ENCODE measurements around the gene ARPC4. TPM values are rescaled to one million over a fixed set of nuclear protein-coding genes. Genes with fewer than 3 reads are reported as not detected.

Gene ARPC4
- total RNA-seq, 2 experiments from 2014 or later = 225 to 227 TPM

GRCh38 chr3:9820946-9821345, 28.1 kb downstream of the ARPC4 start:
- no peak overlapping the region for H3K4me3 Mint-ChIP-seq
- H3K27ac Mint-ChIP-seq = no peak overlapping the region
- H3K36me3 Mint-ChIP-seq = peaks cover 10% of the 10 kb centered on the region
- DNase-seq (no peak), ATAC-seq (ENCODE audit: low read depth) (no peak)
- no peaks in the 10 kb centered on the region for H3K9me3 Mint-ChIP-seq
- no peaks in the 10 kb centered on the region for H3K27me3 Mint-ChIP-seq
- H3K4me1 Mint-ChIP-seq = no peaks in the 10 kb centered on the region
- POLR2A ChIA-PET = interaction anchor here (1.0 kb wide), 1 partner anchor 17 kb away, joined by 3 read pairs; no protein-coding TSS in a partner anchor

- DNase-seq (no peak), ATAC-seq (ENCODE audit: low read depth) (no peak)
- Mint-ChIP-seq H3K4me3 (no peak overlapping the region), H3K27ac (no peak overlapping the region), H3K36me3 (peaks cover 8% of the 10 kb centered on the region), H3K27me3 (no peaks in the 10 kb centered on the region), H3K9me3 (no peaks in the 10 kb centered on the region), H3K4me1 (peaks cover 6% of the 10 kb centered on the region)
- POLR2A ChIA-PET = interaction anchor here (0.6 kb wide), 1 partner anchor 168 kb away, joined by 3 read pairs; no protein-coding TSS in a partner anchor
Measured at GRCh38 chr3:9825451-9826040, 32.7 kb downstream of the ARPC4 start.

DNA sequence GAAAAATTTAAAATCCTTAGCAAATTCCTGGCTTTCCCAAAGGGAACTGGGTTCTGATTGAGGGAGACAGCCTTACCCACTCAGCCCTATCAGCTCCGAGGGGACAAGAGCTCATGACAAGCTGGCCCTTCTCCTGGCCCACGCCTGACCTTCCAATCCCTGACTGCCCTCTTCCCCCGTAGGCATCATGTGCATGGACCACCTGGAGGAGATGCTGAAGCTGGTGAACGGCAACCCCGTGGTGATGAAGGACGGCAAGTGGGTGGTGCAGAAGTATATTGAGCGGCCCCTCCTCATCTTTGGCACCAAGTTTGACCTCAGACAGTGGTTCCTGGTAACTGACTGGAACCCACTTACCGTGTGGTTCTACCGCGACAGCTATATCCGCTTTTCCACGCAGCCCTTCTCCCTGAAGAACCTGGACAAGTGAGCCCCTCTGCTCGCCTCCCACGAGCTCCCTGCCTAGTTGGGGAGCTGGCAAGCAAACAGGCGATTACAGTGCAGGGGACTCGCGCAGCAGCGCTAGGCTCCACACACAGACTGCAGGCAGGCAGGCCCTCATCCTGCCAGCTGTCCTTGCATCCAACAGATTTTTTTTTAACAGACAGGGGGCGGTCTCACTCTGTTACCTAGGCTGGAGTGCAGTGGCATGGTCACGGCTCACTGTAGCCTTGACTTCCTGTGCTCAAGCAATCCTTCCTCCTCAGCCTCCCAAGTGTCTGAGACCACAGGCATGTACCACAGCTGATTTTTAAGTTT, 34.1 kb downstream of the ARPC4 start:
- Mint-ChIP-seq H3K27me3 (no peaks in the 10 kb centered on the region), H3K9me3 (no peaks in the 10 kb centered on the region), H3K36me3 (peaks cover 5% of the 10 kb centered on the region), H3K27ac (peak overlapping the region; percentile 48), H3K4me3 (no peak overlapping the region), H3K4me1 (peaks cover 11% of the 10 kb centered on the region)
- POLR2A ChIA-PET = interaction anchor here (0.7 to 1.1 kb wide), 4 partner anchors 13 to 62 kb away, joined by 3 to 4 read pairs (median 4); partner anchors contain the start of gene ARPC4
- peak; percentile 70 for ATAC-seq (ENCODE audit: low read depth)
- no peak for DNase-seq

GRCh38 chr3:9828801-9829755, 36.2 kb downstream of the ARPC4 start:
- Mint-ChIP-seq H3K27ac (no peak overlapping the region), H3K9me3 (no peaks in the 10 kb centered on the region), H3K27me3 (no peaks in the 10 kb centered on the region), H3K4me1 (peaks cover 11% of the 10 kb centered on the region), H3K4me3 (no peak overlapping the region), H3K36me3 (peaks cover 5% of the 10 kb centered on the region)
- DNase-seq (no peak), ATAC-seq (ENCODE audit: low read depth) (no peak)
- POLR2A ChIA-PET = interaction anchor here (0.6 kb wide), 1 partner anchor 354 kb away, joined by 3 read pairs; no protein-coding TSS in a partner anchor

- Mint-ChIP-seq H3K36me3 (peaks cover 17% of the 10 kb centered on the region), H3K27me3 (no peaks in the 10 kb centered on the region), H3K4me3 (no peak overlapping the region), H3K9me3 (no peaks in the 10 kb centered on the region), H3K4me1 (peaks cover 11% of the 10 kb centered on the region), H3K27ac (no peak overlapping the region)
- ATAC-seq (ENCODE audit: low read depth) (peak; percentile 51), DNase-seq (no peak)
- POLR2A ChIA-PET = interaction anchor here (0.5 to 2.4 kb wide), 3 partner anchors 23 to 182 kb away, joined by 3 to 6 read pairs (median 3); no protein-coding TSS in a partner anchor
Measured at GRCh38 chr3:9831253-9831652, 38.4 kb downstream of the ARPC4 start.

DNA sequence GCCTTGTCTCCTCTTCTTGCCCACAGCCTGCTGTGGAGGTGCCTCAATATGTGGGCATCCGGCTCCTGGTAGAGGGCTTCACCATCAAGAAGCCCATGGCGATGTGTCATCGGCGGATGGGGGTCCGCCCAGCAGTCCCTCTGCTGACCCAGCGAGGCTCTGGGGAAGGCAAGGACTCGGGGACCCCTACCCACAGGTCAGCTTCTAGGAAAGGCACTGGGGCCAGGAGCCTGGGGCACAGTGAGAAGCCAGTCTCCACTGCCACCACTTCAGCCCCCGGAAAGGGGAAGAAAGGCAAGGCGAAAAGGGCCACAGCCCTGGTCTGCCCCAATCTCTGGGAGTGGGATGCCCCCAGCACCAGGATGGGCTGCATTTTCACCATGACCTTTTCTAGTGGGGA, 40.2 kb downstream of the ARPC4 start:
- Mint-ChIP-seq H3K27me3 (no peaks in the 10 kb centered on the region), H3K36me3 (peaks cover 24% of the 10 kb centered on the region), H3K27ac (no peak overlapping the region), H3K4me1 (peaks cover 6% of the 10 kb centered on the region), H3K9me3 (no peaks in the 10 kb centered on the region), H3K4me3 (no peak overlapping the region)
- no peak for ATAC-seq (ENCODE audit: low read depth)
- POLR2A ChIA-PET = interaction anchor here (2.4 kb wide), 1 partner anchor 25 kb away, joined by 6 read pairs; no protein-coding TSS in a partner anchor
- DNase-seq = no peak

DNA sequence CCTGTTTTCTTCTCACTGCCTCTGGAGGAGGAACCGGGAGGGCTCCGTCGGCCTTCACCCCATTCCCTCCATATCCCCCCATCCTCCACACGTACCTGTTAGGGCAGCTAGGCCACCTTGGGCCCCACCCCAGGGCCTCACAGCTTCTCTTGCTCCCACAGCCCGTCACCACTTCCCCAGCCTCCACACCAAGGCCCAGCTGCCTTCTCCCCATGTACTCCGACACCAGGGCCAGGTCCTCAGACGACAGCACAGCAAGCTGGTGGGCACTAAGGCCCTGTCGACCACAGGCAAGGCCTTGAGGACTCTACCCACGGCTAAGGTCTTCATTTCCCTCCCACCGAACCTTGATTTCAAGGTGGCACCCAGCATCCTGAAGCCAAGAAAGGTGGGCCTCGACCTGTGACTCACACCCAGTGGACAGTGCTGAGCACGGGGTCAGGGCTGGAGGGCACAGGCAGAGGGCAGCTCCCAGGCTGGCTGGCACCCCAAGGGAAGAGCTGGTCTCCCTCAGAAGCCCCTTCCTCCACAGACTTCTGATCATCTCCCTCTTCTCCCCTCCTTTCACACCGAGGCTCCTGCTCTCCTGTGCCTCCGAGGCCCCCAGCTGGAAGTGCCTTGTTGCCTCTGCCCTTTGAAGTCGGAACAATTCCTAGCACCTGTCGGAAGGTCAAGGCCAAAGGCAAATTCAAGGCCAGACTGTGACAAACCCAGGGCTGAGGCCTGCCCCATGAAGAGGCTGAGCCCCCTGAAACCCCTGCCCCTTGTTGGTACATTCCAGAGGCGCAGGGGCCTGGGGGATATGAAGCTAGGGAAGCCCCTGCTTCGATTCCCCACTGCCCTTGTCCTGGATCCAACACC, 41.9 kb downstream of the ARPC4 start:
- Mint-ChIP-seq H3K36me3 (peaks cover 24% of the 10 kb centered on the region), H3K4me3 (no peak overlapping the region), H3K4me1 (peaks cover 6% of the 10 kb centered on the region), H3K27ac (no peak overlapping the region), H3K27me3 (no peaks in the 10 kb centered on the region), H3K9me3 (no peaks in the 10 kb centered on the region)
- no peak for DNase-seq
- POLR2A ChIA-PET = no interaction called here
- ATAC-seq (ENCODE audit: low read depth) = no peak

GRCh38 chr3:9837701-9838582, 45.1 kb downstream of the ARPC4 start:
- ATAC-seq (ENCODE audit: low read depth) (no peak), DNase-seq (no peak)
- no peaks in the 10 kb centered on the region for H3K9me3 Mint-ChIP-seq
- no peaks in the 10 kb centered on the region for H3K27me3 Mint-ChIP-seq
- H3K4me1 Mint-ChIP-seq = peaks cover 7% of the 10 kb centered on the region
- no peak overlapping the region for H3K27ac Mint-ChIP-seq
- no peak overlapping the region for H3K4me3 Mint-ChIP-seq
- POLR2A ChIA-PET = interaction anchor here (0.9 to 1.3 kb wide), 2 partner anchors 9 to 18 kb away, joined by 3 read pairs; no protein-coding TSS in a partner anchor
- H3K36me3 Mint-ChIP-seq = peaks cover 24% of the 10 kb centered on the region

DNA sequence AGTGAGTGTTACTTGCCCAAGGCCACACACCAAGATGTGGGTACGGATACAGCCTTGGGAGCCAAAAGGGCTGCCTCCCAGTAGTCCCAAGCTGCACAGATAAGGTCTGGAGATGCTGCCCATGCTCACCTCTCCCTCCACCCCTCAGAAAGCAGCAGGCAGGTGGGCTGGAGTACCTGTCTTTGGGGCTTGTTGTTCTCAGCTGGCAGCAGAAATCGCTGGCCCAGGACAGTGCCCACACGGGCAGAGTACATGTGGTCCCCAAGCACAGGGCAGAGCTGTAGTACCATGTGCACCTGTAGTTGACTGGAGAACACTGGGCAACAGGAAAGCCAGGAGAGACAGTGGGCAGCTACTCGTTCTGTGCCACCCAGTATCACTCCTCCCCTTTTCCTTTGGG, 46.0 kb downstream of the ARPC4 start:
- H3K27me3 Mint-ChIP-seq = no peaks in the 10 kb centered on the region
- no peaks in the 10 kb centered on the region for H3K9me3 Mint-ChIP-seq
- ATAC-seq (ENCODE audit: low read depth) = no peak
- H3K27ac Mint-ChIP-seq = no peak overlapping the region
- no peak overlapping the region for H3K4me3 Mint-ChIP-seq
- peaks cover 9% of the 10 kb centered on the region for H3K4me1 Mint-ChIP-seq
- no peak for DNase-seq
- POLR2A ChIA-PET = interaction anchor here (0.6 kb wide), 1 partner anchor 29 kb away, joined by 3 read pairs; no protein-coding TSS in a partner anchor
- H3K36me3 Mint-ChIP-seq = peaks cover 24% of the 10 kb centered on the region

DNA sequence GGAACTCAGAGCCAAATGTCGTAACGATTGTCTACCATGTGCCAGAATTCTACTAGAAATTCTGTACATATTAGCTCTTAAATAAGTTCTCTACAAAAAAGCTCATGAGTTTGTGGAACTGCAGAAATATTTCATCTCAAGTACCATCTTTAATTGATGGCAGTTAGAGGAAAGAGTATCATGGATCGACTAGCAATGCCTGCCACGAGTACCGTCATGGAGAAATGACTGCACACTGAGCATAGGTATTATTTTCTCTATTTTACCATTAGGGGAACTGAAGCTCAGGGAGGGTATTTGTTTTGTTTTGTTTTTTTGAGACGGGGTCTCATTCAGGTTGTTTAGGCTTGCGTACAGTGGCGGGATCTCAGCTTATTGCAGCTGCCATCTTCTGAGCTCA, 48.1 kb downstream of the ARPC4 start:
- ATAC-seq (ENCODE audit: low read depth) (no peak), DNase-seq (no peak)
- H3K27ac Mint-ChIP-seq = no peak overlapping the region
- no peaks in the 10 kb centered on the region for H3K9me3 Mint-ChIP-seq
- no peak overlapping the region for H3K4me3 Mint-ChIP-seq
- POLR2A ChIA-PET = no interaction called here
- H3K36me3 Mint-ChIP-seq = peaks cover 15% of the 10 kb centered on the region
- no peaks in the 10 kb centered on the region for H3K27me3 Mint-ChIP-seq
- peaks cover 17% of the 10 kb centered on the region for H3K4me1 Mint-ChIP-seq

DNA sequence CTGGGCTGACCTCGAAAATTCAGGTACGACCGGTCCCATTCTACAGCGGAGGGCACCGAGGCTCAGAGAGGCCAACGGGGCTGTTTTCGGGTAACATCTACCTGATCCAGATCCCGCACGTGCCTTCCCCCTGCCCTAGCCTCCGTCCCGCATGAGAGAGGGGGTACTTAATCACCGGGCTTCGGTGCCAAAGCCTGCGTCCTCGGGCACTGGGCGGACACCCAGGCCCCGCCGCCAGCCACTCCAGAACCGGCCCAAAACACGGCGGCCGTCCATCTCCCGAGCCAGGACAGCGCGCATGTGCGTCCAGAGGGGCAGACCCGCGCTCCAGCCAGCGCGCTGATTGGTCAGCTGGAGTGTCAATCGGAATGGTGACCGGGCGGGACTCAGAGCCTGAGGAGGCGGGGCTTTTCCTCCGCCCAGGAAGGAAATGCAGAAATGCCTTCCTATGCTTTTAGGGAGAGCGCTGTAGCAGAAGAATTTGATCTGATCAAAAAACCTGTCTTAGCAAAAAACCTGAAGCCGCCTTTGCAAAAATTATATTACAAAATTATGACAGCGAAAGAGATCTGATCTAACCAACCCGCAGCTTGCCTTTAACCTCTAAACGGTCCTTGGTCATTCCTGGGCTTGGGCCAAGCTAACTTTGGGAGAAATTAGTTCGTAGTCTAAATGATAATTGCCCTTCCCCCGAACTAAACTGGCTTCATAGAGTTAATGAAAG, 51.0 kb downstream of the ARPC4 start, which contains the start of gene RPUSD3:
Gene RPUSD3, minus strand, starts transcription at position 294 of the 724 bp plus-strand sequence. Its CDS starts 18 bp downstream, at position 276.
- H3K36me3 Mint-ChIP-seq = peaks cover 3% of the 10 kb centered on the region
- H3K4me1 Mint-ChIP-seq = peaks cover 17% of the 10 kb centered on the region
- ATAC-seq (ENCODE audit: low read depth) (peak; percentile 97), DNase-seq (peak; percentile 99)
- H3K9me3 Mint-ChIP-seq = no peaks in the 10 kb centered on the region
- POLR2A ChIA-PET = interaction anchor here (0.8 to 1.1 kb wide), 3 partner anchors 35 to 477 kb away, joined by 3 to 6 read pairs (median 4); partner anchors contain the start of gene SEC13
- H3K27ac Mint-ChIP-seq = peak within 1 kb of the TSS; percentile 90
- H3K4me3 Mint-ChIP-seq = peak within 1 kb of the TSS; percentile 98
- H3K27me3 Mint-ChIP-seq = no peaks in the 10 kb centered on the region

All from activated naive CD8-positive, alpha-beta T cell treated with anti-CD3 and anti-CD28 coated beads, Interleukin-2, amount 10 ng/mL, durations not matched to agents 7 days and 5 days (primary cell).